SU-DHL-6 (cell line): ENCODE measurements around the gene ZBTB44.

ENCODE experiments used
- H2AFZ ChIP-seq: fragments of 200-600 bp; sonication (generic); 2 replicates; pipeline ENCODE4 v1.6.1; 2014; ENCODE audit warnings: low read depth, mild to moderate bottlenecking, moderate library complexity, mixed read lengths, antibody characterized with exemption, low read length; ENCODE audit not compliant: severe bottlenecking
- H3F3A ChIP-seq: fragments of 200-600 bp; shearing (Covaris generic); 2 replicates; pipeline ENCODE4 v1.6.0; 2016; ENCODE audit warnings: antibody characterized with exemption, mild to moderate bottlenecking; ENCODE audit not compliant: insufficient read depth
- H3K27ac ChIP-seq: fragments of 200-600 bp; sonication (generic); 2 replicates; pipeline ENCODE4 v1.5.1; 2016; ENCODE audit warnings: low read depth, mild to moderate bottlenecking, low read length, moderate library complexity, mixed read lengths
- H3K27me3 ChIP-seq: fragments of 200-600 bp; sonication (generic), shearing (Covaris generic); 2 replicates; pipeline ENCODE4 v1.6.0; 2014; ENCODE audit warnings: mild to moderate bottlenecking, low read length
- H3K36me3 ChIP-seq: fragments of 200-600 bp; sonication (generic); 2 replicates; pipeline ENCODE4 v1.6.1; 2014; ENCODE audit warnings: mild to moderate bottlenecking, low read length, mixed read lengths
- H3K4me2 ChIP-seq: fragments of 300-600, 200-600 bp; shearing (Covaris generic), sonication (generic); 2 replicates; pipeline ENCODE4 v1.6.0; 2014; ENCODE audit warnings: low read length, low read depth, mild to moderate bottlenecking; ENCODE audit not compliant: poor library complexity, severe bottlenecking
- H3K4me3 ChIP-seq: fragments of 200-600 bp; sonication (generic); 2 replicates; pipeline ENCODE4 v1.5.1; 2014; ENCODE audit warnings: antibody characterized with exemption, low read length, mild to moderate bottlenecking, mixed read lengths; ENCODE audit not compliant: insufficient read depth, poor library complexity, severe bottlenecking
- H3K79me2 ChIP-seq: fragments of 200-600 bp; sonication (generic); 2 replicates; pipeline ENCODE4 v1.6.1; 2014; ENCODE audit warnings: mild to moderate bottlenecking, low read length, moderate library complexity; ENCODE audit not compliant: insufficient read depth
- H3K9ac ChIP-seq: fragments of 200-600 bp; sonication (generic); 2 replicates; pipeline ENCODE4 v1.7.0; 2014; ENCODE audit warnings: mild to moderate bottlenecking, low read length
- H3K9me2 ChIP-seq: fragments of 200-600 bp; sonication (generic); replicated peaks from 2 replicates; pipeline ENCODE4 v1.6.1; 2014; ENCODE audit warnings: low read length; ENCODE audit not compliant: insufficient read depth
- H3K9me3 ChIP-seq: fragments of 200-600 bp; sonication (generic); 2 replicates; pipeline ENCODE4 v1.6.1; 2014; ENCODE audit warnings: low read length, mixed read lengths; ENCODE audit not compliant: insufficient read depth
- H4K20me1 ChIP-seq: fragments of 200-600 bp; sonication (generic); 2 replicates; pipeline ENCODE4 v1.6.1; 2014; ENCODE audit warnings: low read depth, mild to moderate bottlenecking, antibody characterized with exemption, low read length, moderate library complexity, mixed read lengths
- CTCF ChIP-seq: fragments of 200-600 bp; sonication (generic); IDR thresholded peaks from one replicate; pipeline ENCODE4 v1.5.1; 2017; ENCODE audit warnings: antibody characterized with exemption, mild to moderate bottlenecking, low read length, moderate library complexity; ENCODE audit not compliant: insufficient read depth, poor library complexity, severe bottlenecking
- EZH2phosphoT487 ChIP-seq: fragments of 200-600 bp; sonication (generic), shearing (Covaris generic); conservative IDR thresholded peaks from 2 replicates; pipeline ENCODE4 v1.6.1; 2018; ENCODE audit warnings: mild to moderate bottlenecking, antibody characterized with exemption, low read length, moderate library complexity, mixed read lengths

Gene ZBTB44

GRCh38 chr11:130198964-130199363, 115.8 kb downstream of the ZBTB44 start:
- TF ChIP-seq CTCF = no peak
- TF ChIP-seq EZH2phosphoT487 = no peak
- Histone ChIP-seq H3K9me2 (no peaks in the 10 kb centered on the region), H2AFZ (no peak overlapping the region), H3K9me3 (no peaks in the 10 kb centered on the region), H4K20me1 (no peaks in the 10 kb centered on the region), H3K27ac (no peak overlapping the region), H3K4me2 (no peak overlapping the region), H3F3A (no peaks in the 10 kb centered on the region), H3K4me3 (no peak overlapping the region), H3K79me2 (no peaks in the 10 kb centered on the region), H3K36me3 (no peaks in the 10 kb centered on the region), H3K27me3 (no peaks in the 10 kb centered on the region), H3K9ac (no peak overlapping the region)

DNA sequence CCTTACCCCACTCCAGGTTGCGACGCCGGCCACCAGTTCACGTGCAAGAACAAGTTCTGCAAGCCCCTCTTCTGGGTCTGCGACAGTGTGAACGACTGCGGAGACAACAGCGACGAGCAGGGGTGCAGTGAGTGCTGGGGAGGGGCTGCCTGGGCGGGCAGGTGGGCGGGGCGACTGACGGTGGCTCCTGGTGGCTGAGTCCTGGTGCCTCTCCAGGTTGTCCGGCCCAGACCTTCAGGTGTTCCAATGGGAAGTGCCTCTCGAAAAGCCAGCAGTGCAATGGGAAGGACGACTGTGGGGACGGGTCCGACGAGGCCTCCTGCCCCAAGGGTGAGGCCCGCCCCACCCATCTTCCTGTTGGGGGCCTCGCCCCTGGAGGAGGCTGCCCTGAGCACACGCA, 116.4 kb downstream of the ZBTB44 start:
- no peaks in the 10 kb centered on the region for H3K9me2 ChIP-seq
- H3K4me3 ChIP-seq = no peak overlapping the region
- no peaks in the 10 kb centered on the region for H3K27me3 ChIP-seq
- no peak overlapping the region for H3K4me2 ChIP-seq
- no peaks in the 10 kb centered on the region for H4K20me1 ChIP-seq
- H3F3A ChIP-seq = no peaks in the 10 kb centered on the region
- no peaks in the 10 kb centered on the region for H3K79me2 ChIP-seq
- no peak overlapping the region for H2AFZ ChIP-seq
- no peaks in the 10 kb centered on the region for H3K9me3 ChIP-seq
- H3K27ac ChIP-seq = no peak overlapping the region
- H3K36me3 ChIP-seq = no peaks in the 10 kb centered on the region
- TF ChIP-seq EZH2phosphoT487 (no peak), CTCF (no peak)
- no peak overlapping the region for H3K9ac ChIP-seq

- H3K27me3 ChIP-seq = no peaks in the 10 kb centered on the region
- H3K9me3 ChIP-seq = no peaks in the 10 kb centered on the region
- no peak overlapping the region for H2AFZ ChIP-seq
- H3K36me3 ChIP-seq = no peaks in the 10 kb centered on the region
- H4K20me1 ChIP-seq = no peaks in the 10 kb centered on the region
- no peak overlapping the region for H3K9ac ChIP-seq
- no peaks in the 10 kb centered on the region for H3K79me2 ChIP-seq
- H3K27ac ChIP-seq = no peak overlapping the region
- H3F3A ChIP-seq = no peaks in the 10 kb centered on the region
- H3K9me2 ChIP-seq = no peaks in the 10 kb centered on the region
- no peak overlapping the region for H3K4me2 ChIP-seq
- TF ChIP-seq EZH2phosphoT487 (no peak), CTCF (no peak)
- H3K4me3 ChIP-seq = no peak overlapping the region
These were observed 117.2 kb downstream of the ZBTB44 start for GRCh38 chr11:130197386-130198035.
